Measurements from ENCODE around the gene CDK18. TPM values are rescaled to one million over a fixed set of nuclear protein-coding genes. Genes with fewer than 3 reads are reported as not detected.

The CDK18 gene
- total and polyA plus RNA-seq, 2 of the 8 experiments (the other 6 are each of a cell fraction or from before 2014, with no cell fraction given), result 31.2 to 44.0 TPM

DNA sequence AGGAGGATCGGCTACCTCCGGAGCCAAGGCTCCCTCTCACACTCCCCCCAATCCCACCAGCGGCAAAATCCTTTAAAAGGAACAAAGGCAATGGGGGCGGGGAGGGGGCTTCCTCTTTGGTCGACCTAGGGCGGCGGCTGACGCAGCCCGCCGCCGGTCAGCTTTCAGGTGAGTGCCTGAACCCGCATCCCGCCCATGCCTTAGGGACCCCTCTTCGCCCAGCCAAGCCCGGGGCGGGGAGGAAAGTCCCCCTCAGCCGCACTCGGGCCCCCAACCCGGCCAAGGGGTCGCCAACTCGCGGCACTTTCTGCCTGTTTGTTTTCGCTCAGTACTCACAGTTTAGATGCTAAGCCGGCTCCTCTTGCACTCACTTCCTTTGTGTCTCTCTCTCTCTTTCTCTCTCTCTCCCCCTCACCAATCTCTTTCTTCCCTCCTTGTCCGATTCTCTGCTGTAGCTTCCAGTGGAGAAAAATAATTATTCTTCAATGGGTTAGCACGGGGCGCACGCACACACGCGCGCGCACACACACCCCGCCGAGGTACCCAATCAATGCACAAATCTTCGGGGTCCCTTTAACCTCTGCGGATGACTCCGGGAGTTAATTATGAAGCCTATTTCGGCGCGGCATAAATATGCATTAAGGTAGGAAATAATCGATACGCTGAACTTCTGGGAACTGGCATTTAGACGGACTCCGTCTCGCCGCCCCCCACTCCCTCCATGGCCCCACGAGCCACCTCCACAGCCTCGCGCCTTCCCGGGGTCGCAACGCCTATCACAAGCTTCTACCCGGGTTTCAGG lies 48.7 kb upstream of the CDK18 start, which contains the start of gene BLACAT1:
Gene BLACAT1, minus strand, starts transcription at position 465 of the 802 bp plus-strand sequence.
- Histone ChIP-seq H2BK20ac (ENCODE audit: low read length) (no peak within 1 kb of the TSS), H3K79me1 (ENCODE audit: low read depth, low read length) (peaks cover 3% of the 10 kb centered on the region; the same call in 1 of the 2 replicates), H3K14ac (ENCODE audit: insufficient read length) (no peak within 1 kb of the TSS), H3K9ac (replicated peaks in 1 of 4; ENCODE audit: extremely low read depth in 1 of 4, low read depth in 3 of 4, low read length in 3 of 4) (peak within 1 kb of the TSS; percentile 62 to 77 (median 76)), H3K27me3 (replicated peaks in 1 of 4; ENCODE audit: control insufficient read depth in 3 of 4, extremely low read depth in 1 of 4, insufficient read depth in 3 of 4, low read length in 3 of 4) (peaks cover 0 to 2% (median 0%) of the 10 kb centered on the region in 4 experiments; a peak in 2 of 7 replicates), H3K36me3 (ENCODE audit: control insufficient read depth in 2 of 4, insufficient read depth in 4 of 4, low read length in 3 of 4) (peaks cover 0 to 7% (median 1%) of the 10 kb centered on the region in 4 experiments; a peak in 1 of 8 replicates), H3K56ac (replicated peaks; ENCODE audit: insufficient read length, low read depth, low read length) (peak within 1 kb of the TSS; percentile 84), H2BK15ac (ENCODE audit: low read length) (peak within 1 kb of the TSS; percentile 95), H3K4me1 (replicated peaks in 1 of 4; ENCODE audit: control insufficient read depth in 3 of 4, insufficient read depth in 4 of 4, low read length in 3 of 4) (peaks cover 17 to 53% (median 27%) of the 10 kb centered on the region in 4 experiments), H2AK5ac (ENCODE audit: low read depth, low read length) (0 out of 2 replicates have a peak within 1 kb of the TSS, but pooled peaks have one; percentile 83), H2BK120ac (replicated peaks; ENCODE audit: low read depth, low read length) (peak within 1 kb of the TSS; percentile 67), H2BK5ac (ENCODE audit: low read depth, low read length) (peak within 1 kb of the TSS; percentile 94; the same call in 1 of the 2 replicates), H3K4me2 (ENCODE audit: insufficient read depth in 1 of 2, low read depth in 2 of 2, low read length in 2 of 2) (peak within 1 kb of the TSS; percentile 62 to 89), H3K23ac (ENCODE audit: insufficient read length) (no peak within 1 kb of the TSS), H4K5ac (ENCODE audit: insufficient read length, low read depth, low read length) (peak within 1 kb of the TSS; percentile 16), H3K4me3 (ENCODE audit: extremely low read depth in 1 of 4, insufficient read depth in 2 of 4, low read depth in 3 of 4, low read length in 4 of 4) (peak within 1 kb of the TSS; percentile 75 to 88 (median 83)), H4K8ac (ENCODE audit: extremely low read depth, insufficient read depth, low read length) (peak within 1 kb of the TSS; percentile 93), H3K9me3 (ENCODE audit: insufficient read depth in 2 of 2, low read depth in 1 of 2, low read length in 1 of 2) (no peaks in the 10 kb centered on the region), H4K20me1 (replicated peaks in 1 of 2; ENCODE audit: control insufficient read depth in 1 of 2, insufficient read depth in 2 of 2, low read length in 2 of 2) (peaks cover 0 to 5% of the 10 kb centered on the region in 2 experiments), H2AFZ (ENCODE audit: low read length) (no peak within 1 kb of the TSS), H3K79me2 (ENCODE audit: control insufficient read depth in 1 of 2, insufficient read depth in 2 of 2, low read length in 2 of 2) (peaks cover 0 to 11% of the 10 kb centered on the region in 2 experiments; a peak in 2 of 4 replicates), H3K18ac (ENCODE audit: extremely low read depth, low read length) (peak within 1 kb of the TSS; percentile 97), H3K4ac (replicated peaks; ENCODE audit: insufficient read length, low read depth, low read length) (peak within 1 kb of the TSS; percentile 73), H3K23me2 (ENCODE audit: low read depth, low read length) (peaks cover 14% of the 10 kb centered on the region), H3K27ac (ENCODE audit: low read depth, low read length) (peak within 1 kb of the TSS; percentile 42; the same call in 1 of the 2 replicates), H4K91ac (replicated peaks; ENCODE audit: insufficient read length, low read length) (peak within 1 kb of the TSS; percentile 98), H2BK12ac (ENCODE audit: low read depth, low read length) (peak within 1 kb of the TSS; percentile 99; the same call in 1 of the 2 replicates)
- CTCF ChIA-PET (ENCODE audit: partially characterized antibody), result interaction anchor here (0.8 to 30.2 kb wide), 14 partner anchors 10 to 137 kb away, joined by 3 to 767 read pairs (median 6); partner anchors contain the start of gene LEMD1
- WGBS, 2 experiments (ENCODE audit: extremely low coverage in 1 of 2, insufficient coverage in 1 of 2, insufficient read length in 1 of 2, insufficient replicate concordance in 2 of 2, low coverage in 1 of 2, low lambda C conversion rate in 2 of 2, missing lambda C conversion rate in 1 of 2), result 2% methylated on average over 53 of the region's 53 CpGs; no CpG with 5 or more reads in 1 of the 2 experiments
- peak in 1 of 2 experiments; percentile 77 for DNase-seq (ENCODE audit: low read depth in 1 of 2, low spot score in 2 of 2)
- POLR2A ChIA-PET (ENCODE audit: partially characterized antibody), result interaction anchor here (0.8 to 7.7 kb wide), 22 partner anchors 8 to 154 kb away, joined by 3 to 220 read pairs (median 4); partner anchors contain the start of gene CDK18
- FAIRE-seq, result no peak
- peak; percentile 14 for TF ChIP-seq SAP30 (IDR thresholded peaks at IDR 0.05; ENCODE audit: insufficient read depth, insufficient replicate concordance, low read length)
- TF ChIP-seq KDM4A (IDR thresholded peaks at IDR 0.05; ENCODE audit: low read depth, low read length, severe bottlenecking), result peak; percentile 37
- TF ChIP-seq SIN3A (conservative IDR thresholded peaks at IDR 0.05 in 1 of 2, IDR thresholded peaks at IDR 0.05 in 1 of 2; ENCODE audit: low read depth in 1 of 2, low read length in 2 of 2), result 0 out of 4 replicates have a peak, but pooled peaks of 1 of the 2 experiments have one; percentile 2
- no peak for TF ChIP-seq SP2 (IDR thresholded peaks at IDR 0.05; ENCODE audit: low read length)
- TF ChIP-seq ASH2L (IDR thresholded peaks at IDR 0.05; ENCODE audit: low read length), result peak; percentile 60
- TF ChIP-seq SIRT6 (IDR thresholded peaks at IDR 0.05; ENCODE audit: low read length), result no peak
